ENCODE data around the gene LIF.

- TF ChIP-seq CTCF (IDR thresholded peaks at IDR 0.05) (no peak), POLR2A (IDR thresholded peaks at IDR 0.05) (no peak)
Measured at GRCh38 chr22:30193031-30193775, 53.4 kb downstream of the LIF start.

All from tibial nerve (tissue), 3 donors.